A673 (cell line): ENCODE measurements around the gene TMEM97. TPM values are rescaled to one million over a fixed set of nuclear protein-coding genes. Genes with fewer than 3 reads are reported as not detected.
"Not testable (repeated sequence)": the region's sequence is repeated elsewhere in the genome, so short reads cannot be mapped to it uniquely, and the experiment has no call there.

Source experiments
- BruUV-seq: library from RNA; stranded (reverse); fragments of 400-500 nt; replicated peaks from 2 replicates; lab custom pipeline; 2021; lab: Mats Ljungman, UMichigan
- CTCF ChIA-PET: fragments of 300-600 bp; sonication (Branson Sonifier 250); formaldehyde crosslinking; loops from one replicate; lab custom pipeline; 2022; ENCODE audit warnings: antibody characterized with exemption; lab: Charles Lee
- POLR2A ChIA-PET: fragments of 300-600 bp; sonication (Branson Sonifier 250); formaldehyde crosslinking; loops from one replicate; lab custom pipeline; 2022; ENCODE audit warnings: antibody characterized with exemption; ENCODE audit not compliant: low non-redundant PET; lab: Charles Lee
- DNase-seq: peaks from one replicate; pipeline ENCODE4 v3.0.0-alpha.2; 2015; ENCODE audit warnings: low spot score
- H3K27ac ChIP-seq: fragments of 200-600 bp; sonication (generic); 2 replicates; pipeline ENCODE4 v1.5.1; 2016; ENCODE audit warnings: mixed run types, low read depth, mild to moderate bottlenecking, mixed read lengths, antibody characterized with exemption, low read length; ENCODE audit not compliant: poor library complexity, severe bottlenecking
- H3K27me3 ChIP-seq: fragments of 200-600 bp; sonication (generic); replicated peaks from 2 replicates; pipeline ENCODE4 v1.6.1; 2017; ENCODE audit warnings: mixed run types, low read depth, mild to moderate bottlenecking, mixed read lengths, antibody characterized with exemption, low read length; ENCODE audit not compliant: insufficient read depth, poor library complexity
- H3K36me3 ChIP-seq: fragments of 200-600 bp; sonication (generic); 2 replicates; pipeline ENCODE4 v1.6.1; 2016; ENCODE audit warnings: mixed run types, mild to moderate bottlenecking, mixed read lengths, antibody characterized with exemption, low read length; ENCODE audit not compliant: insufficient read depth, poor library complexity, severe bottlenecking
- H3K4me1 ChIP-seq: fragments of 200-600 bp; sonication (generic); 2 replicates; pipeline ENCODE4 v1.6.1; 2017; ENCODE audit warnings: mixed run types, mild to moderate bottlenecking, mixed read lengths, antibody characterized with exemption, low read length; ENCODE audit not compliant: insufficient read depth, poor library complexity, severe bottlenecking
- H3K4me3 ChIP-seq: fragments of 200-600 bp; sonication (generic); 2 replicates; pipeline ENCODE4 v1.5.1; 2016; ENCODE audit warnings: low read depth, mixed run types, mild to moderate bottlenecking, mixed read lengths, low read length; ENCODE audit not compliant: poor library complexity, severe bottlenecking
- H3K9me3 ChIP-seq: fragments of 200-600 bp; sonication (generic); 2 replicates; pipeline ENCODE4 v1.6.1; 2016; ENCODE audit warnings: mixed run types, low read depth, mild to moderate bottlenecking, mixed read lengths, antibody characterized with exemption, low read length; ENCODE audit not compliant: poor library complexity, severe bottlenecking
- CTCF ChIP-seq: fragments of 300-800, 200-600 bp; sonication (generic); conservative IDR thresholded peaks from 2 replicates; pipeline ENCODE4 v1.5.1; 2017; ENCODE audit warnings: low read depth, mild to moderate bottlenecking, antibody characterized with exemption, low read length, moderate library complexity, mixed read lengths
- EZH2 ChIP-seq: fragments of 200-600 bp; sonication (generic); IDR thresholded peaks from 2 replicates; pipeline ENCODE4 v1.6.1; 2017; ENCODE audit warnings: borderline replicate concordance, low read depth, mild to moderate bottlenecking, mixed read lengths, antibody characterized with exemption, low read length; ENCODE audit not compliant: poor library complexity, severe bottlenecking
- intact Hi-C: fragments of 100-400 bp; cut with micrococcal nuclease; formaldehyde crosslinking; loops from one replicate; pipeline ENCODE4 v1.10.0; 2022; ENCODE audit not compliant: unreplicated experiment
- total RNA-seq: library from RNA; stranded (reverse); gene quantifications from 2 replicates; pipeline ENCODE4 v1.2.3, GENCODE V29; 2021

Gene TMEM97
- total RNA-seq, 1 experiment from 2014 or later, result 134 TPM

DNA sequence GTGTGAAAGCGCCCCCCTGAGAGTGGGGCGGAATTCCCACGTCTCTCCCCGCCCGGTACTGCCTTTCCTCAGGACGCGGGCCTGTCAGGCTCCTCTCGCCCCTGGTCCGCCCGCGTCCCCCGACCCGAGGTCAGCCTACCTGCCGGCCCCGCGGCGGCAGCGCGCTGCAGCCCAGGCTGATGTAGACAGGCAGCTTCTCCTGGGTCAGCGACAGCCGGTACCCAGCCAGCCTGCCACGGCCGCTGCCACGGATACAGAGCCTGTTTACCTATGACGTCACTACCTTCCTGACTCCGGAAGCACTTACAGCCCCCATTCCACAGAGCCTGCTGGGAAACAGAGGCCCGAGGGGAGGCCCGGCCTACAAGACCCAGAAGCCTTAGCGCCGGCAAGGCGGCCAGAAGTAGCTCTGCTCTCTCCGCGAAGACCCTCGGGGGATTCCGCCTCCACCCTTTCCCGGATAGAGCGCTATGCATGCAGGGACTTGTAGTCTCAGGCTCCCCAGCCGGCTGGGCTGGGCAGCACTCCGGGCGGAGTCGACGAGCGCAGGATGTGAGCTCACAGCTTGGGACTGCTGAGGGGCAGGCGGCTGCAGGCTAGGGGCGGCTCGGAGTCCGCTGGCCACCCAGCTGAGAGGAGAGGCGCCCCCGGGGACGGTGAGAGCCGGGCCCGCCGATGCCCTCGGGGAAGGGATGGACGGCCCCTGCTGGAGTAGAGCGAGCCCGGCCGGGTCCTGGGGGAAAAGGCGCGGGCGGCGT is 16.4 kb downstream of the TMEM97 start, which contains the start of the genes IFT20 and TNFAIP1:
IFT20 (minus strand) TSS at position 272 of the 758 bp plus-strand sequence. CDS start 3,487 bp downstream, outside the sequence.
TNFAIP1 (plus strand) TSS at position 561 of the 758 bp plus-strand sequence. CDS start 3,761 bp downstream, outside the sequence.
- intact Hi-C loops, result no loop called here
- BruUV-seq, result no TSS peak
- ChIA-PET POLR2A (interaction anchor here (0.9 to 1.5 kb wide), 2 partner anchors 10 to 22 kb away, joined by 3 to 8 read pairs; partner anchors contain the start of gene POLDIP2), CTCF (interaction anchor here (1.1 kb wide), 1 partner anchor 10 kb away, joined by 3 read pairs; no protein-coding TSS in a partner anchor)
- peak; percentile 100 for DNase-seq
- H3K27me3 ChIP-seq, result no peaks in the 10 kb centered on the region
- no peak for TF ChIP-seq EZH2
- no peak for TF ChIP-seq CTCF
- peak within 1 kb of the TSS; percentile 86 for H3K4me3 ChIP-seq
- no peaks in the 10 kb centered on the region for H3K9me3 ChIP-seq
- H3K36me3 ChIP-seq, result peaks cover 7% of the 10 kb centered on the region
- peaks cover 11% of the 10 kb centered on the region for H3K4me1 ChIP-seq
- peak within 1 kb of the TSS; percentile 81 for H3K27ac ChIP-seq

GRCh38 chr17:28335959-28336871 is 17.2 kb downstream of the TMEM97 start:
- BruUV-seq, result TSS peak; percentile 32
- intact Hi-C loops, result no loop called here
- H3K27me3 ChIP-seq, result no peaks in the 10 kb centered on the region
- peaks cover 9% of the 10 kb centered on the region for H3K36me3 ChIP-seq
- H3K27ac ChIP-seq, result peak overlapping the region; percentile 81
- peak overlapping the region; percentile 86 for H3K4me3 ChIP-seq
- no peaks in the 10 kb centered on the region for H3K9me3 ChIP-seq
- POLR2A ChIA-PET, result interaction anchor here (1.5 kb wide), 1 partner anchor 21 kb away, joined by 8 read pairs; the partner anchor contains the start of gene POLDIP2
- CTCF ChIA-PET, result interaction anchor here (1.1 kb wide), 1 partner anchor 11 kb away, joined by 3 read pairs; no protein-coding TSS in a partner anchor
- DNase-seq, result peak; percentile 74
- peaks cover 11% of the 10 kb centered on the region for H3K4me1 ChIP-seq
- no peak for TF ChIP-seq CTCF
- no peak for TF ChIP-seq EZH2

DNA sequence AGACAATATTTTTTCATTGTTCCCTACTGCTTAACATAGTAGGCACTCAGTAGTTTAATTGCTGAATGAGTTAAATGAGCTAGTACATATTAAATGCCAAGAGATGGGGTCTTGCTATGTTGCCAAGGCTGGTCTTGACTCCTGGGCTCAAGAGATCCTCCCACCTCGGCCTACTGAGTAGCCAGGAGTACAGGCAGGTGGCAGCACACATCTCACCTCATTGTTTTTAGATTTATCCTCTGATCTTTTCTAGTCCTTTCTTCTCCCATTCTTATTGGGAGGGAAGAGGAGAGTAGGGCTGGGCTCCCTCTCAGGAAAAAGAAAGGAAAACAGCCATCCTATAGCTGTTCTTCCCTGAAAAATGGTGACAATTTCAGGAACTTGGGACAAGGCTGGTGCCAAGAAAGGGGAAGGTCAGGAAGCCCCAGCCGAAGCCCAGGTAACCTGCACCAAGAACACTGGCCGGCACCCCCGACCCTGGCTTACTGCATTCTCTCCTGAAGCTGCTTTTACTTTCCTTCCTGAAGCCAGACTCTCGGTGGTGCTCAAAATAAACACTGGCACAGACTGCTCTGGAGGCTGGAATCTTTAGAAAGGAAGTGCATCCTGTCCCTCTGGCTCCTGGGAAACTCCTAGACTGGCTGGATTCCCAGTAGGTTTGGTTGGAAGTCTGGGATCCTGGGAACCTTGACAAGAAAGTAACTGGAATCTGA is 19.2 kb downstream of the TMEM97 start:
- intact Hi-C loops, result no loop called here
- H3K27me3 ChIP-seq, result no peaks in the 10 kb centered on the region
- ChIA-PET CTCF (interaction anchor here (0.5 kb wide), 1 partner anchor 207 kb away, joined by 6 read pairs; no protein-coding TSS in a partner anchor), POLR2A (no interaction called here)
- BruUV-seq, result no TSS peak
- no peaks in the 10 kb centered on the region for H3K9me3 ChIP-seq
- peaks cover 11% of the 10 kb centered on the region for H3K4me1 ChIP-seq
- H3K27ac ChIP-seq, result no peak overlapping the region
- no peak for DNase-seq
- TF ChIP-seq EZH2, result no peak
- no peak for TF ChIP-seq CTCF
- peaks cover 25% of the 10 kb centered on the region for H3K36me3 ChIP-seq
- no peak overlapping the region for H3K4me3 ChIP-seq

GRCh38 chr17:28338769-28339212 is 19.8 kb downstream of the TMEM97 start:
- H3K4me3 ChIP-seq, H3K9me3 ChIP-seq, DNase-seq, BruUV-seq, H3K27me3 ChIP-seq, intact Hi-C loops, H3K27ac ChIP-seq, POLR2A ChIA-PET: not testable (repeated sequence)
- Histone ChIP-seq H3K36me3 (peaks cover 25% of the 10 kb centered on the region), H3K4me1 (peaks cover 11% of the 10 kb centered on the region)
- CTCF ChIA-PET, result interaction anchor here (0.5 kb wide), 1 partner anchor 207 kb away, joined by 6 read pairs; no protein-coding TSS in a partner anchor
